ENCODE measurements around the gene ARFIP1. TPM values are rescaled to one million over a fixed set of nuclear protein-coding genes. Genes with fewer than 3 reads are reported as not detected.
"Not testable (repeated sequence)": the region's sequence is repeated elsewhere in the genome, so short reads cannot be mapped to it uniquely, and the experiment has no call there.

ARFIP1 gene
- total and polyA plus RNA-seq, 4 experiments from 2014 or later: 12.5 to 16.5 (median 14.1) TPM

- Mint-ChIP-seq H3K9me3 (no peaks in the 10 kb centered on the region), H3K36me3 (peaks cover 34 to 51% of the 10 kb centered on the region in 2 donors), H3K4me1 (no peaks in the 10 kb centered on the region), H3K27ac (no peak overlapping the region), H3K27me3 (no peaks in the 10 kb centered on the region), H3K4me3 (no peak overlapping the region)
- CTCF ChIA-PET (ENCODE audit: partially characterized antibody): no interaction called here
- H3K36me3 ChIP-seq (ENCODE audit: insufficient read depth, low read length): no peaks in the 10 kb centered on the region
- POLR2A ChIA-PET (ENCODE audit: partially characterized antibody): no interaction called here
- no peaks in the 10 kb centered on the region for H3K27me3 ChIP-seq (ENCODE audit: insufficient read depth, low read length)
- no peak for DNase-seq
- no peak overlapping the region for H3K4me3 ChIP-seq (ENCODE audit: low read length in 2 of 2)
- H3K9me3 ChIP-seq (ENCODE audit: control insufficient read depth in 1 of 2, low read length in 2 of 2): no peaks in the 10 kb centered on the region
- intact Hi-C loops (cut with micrococcal nuclease): no loop called here
- H3K27ac ChIP-seq (ENCODE audit: low read depth, low read length): no peak overlapping the region
- H3K4me1 ChIP-seq (ENCODE audit: insufficient read depth, low read length): no peaks in the 10 kb centered on the region
Measured at GRCh38 chr4:152887981-152888380, 108.2 kb downstream of the ARFIP1 start.

GRCh38 chr4:152892974-152893373, 113.2 kb downstream of the ARFIP1 start:
- Mint-ChIP-seq H3K27ac (no peak overlapping the region), H3K4me1 (peaks cover 0 to 5% (median under 1%) of the 10 kb centered on the region in 4 donors), H3K27me3 (no peaks in the 10 kb centered on the region), H3K9me3 (no peaks in the 10 kb centered on the region), H3K4me3 (no peak overlapping the region), H3K36me3 (peaks cover 27 to 34% of the 10 kb centered on the region in 2 donors)
- Histone ChIP-seq H3K27ac (ENCODE audit: low read depth, low read length) (no peak overlapping the region), H3K9me3 (ENCODE audit: control insufficient read depth in 1 of 2, low read length in 2 of 2) (no peaks in the 10 kb centered on the region), H3K36me3 (ENCODE audit: insufficient read depth, low read length) (no peaks in the 10 kb centered on the region), H3K4me3 (ENCODE audit: low read length in 2 of 2) (no peak overlapping the region), H3K4me1 (ENCODE audit: insufficient read depth, low read length) (no peaks in the 10 kb centered on the region), H3K27me3 (ENCODE audit: insufficient read depth, low read length) (no peaks in the 10 kb centered on the region)
- ChIA-PET POLR2A (ENCODE audit: partially characterized antibody) (no interaction called here), CTCF (ENCODE audit: partially characterized antibody) (interaction anchor here (1.4 kb wide), 1 partner anchor 235 kb away, joined by 3 read pairs; no protein-coding TSS in a partner anchor)
- intact Hi-C loops (cut with micrococcal nuclease): no loop called here
- no peak for DNase-seq

- Mint-ChIP-seq H3K4me1 (peaks cover 0 to 5% (median under 1%) of the 10 kb centered on the region in 4 donors), H3K4me3 (no peak overlapping the region), H3K27me3 (no peaks in the 10 kb centered on the region), H3K27ac (no peak overlapping the region), H3K36me3 (peaks cover 20 to 45% of the 10 kb centered on the region in 2 donors), H3K9me3 (peaks cover 0 to 2% (median 0%) of the 10 kb centered on the region in 8 donors)
- CTCF ChIA-PET (ENCODE audit: partially characterized antibody): interaction anchor here (0.7 kb wide), 1 partner anchor 11 kb away, joined by 3 read pairs; no protein-coding TSS in a partner anchor
- intact Hi-C loops (cut with micrococcal nuclease): no loop called here
- Histone ChIP-seq H3K9me3 (ENCODE audit: control insufficient read depth in 1 of 2, low read length in 2 of 2) (no peaks in the 10 kb centered on the region), H3K27me3 (ENCODE audit: insufficient read depth, low read length) (no peaks in the 10 kb centered on the region), H3K36me3 (ENCODE audit: insufficient read depth, low read length) (no peaks in the 10 kb centered on the region), H3K4me3 (ENCODE audit: low read length in 2 of 2) (no peak overlapping the region), H3K4me1 (ENCODE audit: insufficient read depth, low read length) (no peaks in the 10 kb centered on the region), H3K27ac (ENCODE audit: low read depth, low read length) (no peak overlapping the region)
- no peak for DNase-seq
- POLR2A ChIA-PET (ENCODE audit: partially characterized antibody): no interaction called here
Measured at GRCh38 chr4:152894673-152895072, 114.9 kb downstream of the ARFIP1 start.

GRCh38 chr4:152896811-152897210, 117.1 kb downstream of the ARFIP1 start:
- H3K9me3 ChIP-seq (ENCODE audit: control insufficient read depth in 1 of 2, low read length in 2 of 2): no peaks in the 10 kb centered on the region
- no peak overlapping the region for H3K4me3 Mint-ChIP-seq
- H3K27me3 ChIP-seq (ENCODE audit: insufficient read depth, low read length): no peaks in the 10 kb centered on the region
- DNase-seq: no peak
- peaks cover 0 to 5% (median under 1%) of the 10 kb centered on the region in 4 donors for H3K4me1 Mint-ChIP-seq
- H3K27ac ChIP-seq (ENCODE audit: low read depth, low read length): no peak overlapping the region
- no peaks in the 10 kb centered on the region for H3K4me1 ChIP-seq (ENCODE audit: insufficient read depth, low read length)
- H3K36me3 ChIP-seq (ENCODE audit: insufficient read depth, low read length): no peaks in the 10 kb centered on the region
- H3K4me3 ChIP-seq (ENCODE audit: low read length in 2 of 2): no peak overlapping the region
- POLR2A ChIA-PET (ENCODE audit: partially characterized antibody): no interaction called here
- H3K9me3 Mint-ChIP-seq: peaks cover 0 to 2% (median 0%) of the 10 kb centered on the region in 8 donors
- intact Hi-C loops (cut with micrococcal nuclease): no loop called here
- H3K27ac Mint-ChIP-seq: no peak overlapping the region
- peaks cover 14 to 28% of the 10 kb centered on the region in 2 donors for H3K36me3 Mint-ChIP-seq
- H3K27me3 Mint-ChIP-seq: no peaks in the 10 kb centered on the region
- CTCF ChIA-PET (ENCODE audit: partially characterized antibody): interaction anchor here (1.0 kb wide), 1 partner anchor 54 kb away, joined by 3 read pairs; no protein-coding TSS in a partner anchor

GRCh38 chr4:152898133-152898532, 118.4 kb downstream of the ARFIP1 start:
- DNase-seq; H3K4me3 ChIP-seq (ENCODE audit: low read length in 2 of 2); H3K27me3 ChIP-seq (ENCODE audit: insufficient read depth, low read length); H3K9me3 ChIP-seq (ENCODE audit: control insufficient read depth in 1 of 2, low read length in 2 of 2); H3K4me1 ChIP-seq (ENCODE audit: insufficient read depth, low read length); H3K9me3 Mint-ChIP-seq; H3K4me1 Mint-ChIP-seq; intact Hi-C loops (cut with micrococcal nuclease); H3K27ac ChIP-seq (ENCODE audit: low read depth, low read length); H3K36me3 ChIP-seq (ENCODE audit: insufficient read depth, low read length); H3K27me3 Mint-ChIP-seq; H3K27ac Mint-ChIP-seq; H3K4me3 Mint-ChIP-seq; POLR2A ChIA-PET (ENCODE audit: partially characterized antibody); CTCF ChIA-PET (ENCODE audit: partially characterized antibody): not testable (repeated sequence)
- H3K36me3 Mint-ChIP-seq: peaks cover 3 to 15% of the 10 kb centered on the region in 2 donors

GRCh38 chr4:152898606-152899005, 118.9 kb downstream of the ARFIP1 start:
- no peaks in the 10 kb centered on the region for H3K27me3 Mint-ChIP-seq
- peaks cover 4 to 14% of the 10 kb centered on the region in 2 donors for H3K36me3 Mint-ChIP-seq
- H3K36me3 ChIP-seq (ENCODE audit: insufficient read depth, low read length): no peaks in the 10 kb centered on the region
- no peak overlapping the region for H3K4me3 Mint-ChIP-seq
- peaks cover 0 to 5% (median under 1%) of the 10 kb centered on the region in 4 donors for H3K4me1 Mint-ChIP-seq
- intact Hi-C loops (cut with micrococcal nuclease): no loop called here
- H3K9me3 ChIP-seq (ENCODE audit: control insufficient read depth in 1 of 2, low read length in 2 of 2): no peaks in the 10 kb centered on the region
- no peaks in the 10 kb centered on the region for H3K27me3 ChIP-seq (ENCODE audit: insufficient read depth, low read length)
- ChIA-PET POLR2A (ENCODE audit: partially characterized antibody) (no interaction called here), CTCF (ENCODE audit: partially characterized antibody) (no interaction called here)
- no peak overlapping the region for H3K27ac ChIP-seq (ENCODE audit: low read depth, low read length)
- DNase-seq: no peak
- no peak overlapping the region for H3K27ac Mint-ChIP-seq
- no peaks in the 10 kb centered on the region for H3K4me1 ChIP-seq (ENCODE audit: insufficient read depth, low read length)
- peaks cover 0 to 2% (median 0%) of the 10 kb centered on the region in 8 donors for H3K9me3 Mint-ChIP-seq
- no peak overlapping the region for H3K4me3 ChIP-seq (ENCODE audit: low read length in 2 of 2)

GRCh38 chr4:152900395-152900794, 120.6 kb downstream of the ARFIP1 start:
- ChIA-PET POLR2A (ENCODE audit: partially characterized antibody) (no interaction called here), CTCF (ENCODE audit: partially characterized antibody) (no interaction called here)
- Histone ChIP-seq H3K4me1 (ENCODE audit: insufficient read depth, low read length) (no peaks in the 10 kb centered on the region), H3K4me3 (ENCODE audit: low read length in 2 of 2) (no peak overlapping the region), H3K27me3 (ENCODE audit: insufficient read depth, low read length) (no peaks in the 10 kb centered on the region), H3K36me3 (ENCODE audit: insufficient read depth, low read length) (no peaks in the 10 kb centered on the region), H3K9me3 (ENCODE audit: control insufficient read depth in 1 of 2, low read length in 2 of 2) (no peaks in the 10 kb centered on the region), H3K27ac (ENCODE audit: low read depth, low read length) (no peak overlapping the region)
- Mint-ChIP-seq H3K27me3 (no peaks in the 10 kb centered on the region), H3K27ac (no peak overlapping the region), H3K4me3 (no peak overlapping the region), H3K9me3 (peaks cover 0 to 2% (median 0%) of the 10 kb centered on the region in 8 donors), H3K4me1 (peaks cover 0 to 3% (median 0%) of the 10 kb centered on the region in 4 donors), H3K36me3 (peaks cover 10 to 25% of the 10 kb centered on the region in 2 donors)
- intact Hi-C loops (cut with micrococcal nuclease): no loop called here
- DNase-seq: no peak

GRCh38 chr4:152901205-152901604, 121.5 kb downstream of the ARFIP1 start:
- no peaks in the 10 kb centered on the region for H3K4me1 ChIP-seq (ENCODE audit: insufficient read depth, low read length)
- peaks cover 0 to 2% (median 0%) of the 10 kb centered on the region in 8 donors for H3K9me3 Mint-ChIP-seq
- peaks cover 11 to 27% of the 10 kb centered on the region in 2 donors for H3K36me3 Mint-ChIP-seq
- no peak for DNase-seq
- no peaks in the 10 kb centered on the region for H3K9me3 ChIP-seq (ENCODE audit: control insufficient read depth in 1 of 2, low read length in 2 of 2)
- intact Hi-C loops (cut with micrococcal nuclease): no loop called here
- no peak overlapping the region for H3K4me3 ChIP-seq (ENCODE audit: low read length in 2 of 2)
- H3K36me3 ChIP-seq (ENCODE audit: insufficient read depth, low read length): no peaks in the 10 kb centered on the region
- no peaks in the 10 kb centered on the region for H3K27me3 Mint-ChIP-seq
- ChIA-PET POLR2A (ENCODE audit: partially characterized antibody) (no interaction called here), CTCF (ENCODE audit: partially characterized antibody) (no interaction called here)
- H3K27ac Mint-ChIP-seq: no peak overlapping the region
- H3K4me3 Mint-ChIP-seq: no peak overlapping the region
- H3K4me1 Mint-ChIP-seq: no peaks in the 10 kb centered on the region
- H3K27ac ChIP-seq (ENCODE audit: low read depth, low read length): no peak overlapping the region
- H3K27me3 ChIP-seq (ENCODE audit: insufficient read depth, low read length): no peaks in the 10 kb centered on the region

All from CD4-positive, alpha-beta memory T cell (primary cell).